ENCODE data around the gene KLF11. TPM values are rescaled to one million over a fixed set of nuclear protein-coding genes. Genes with fewer than 3 reads are reported as not detected.

Gene KLF11
- total RNA-seq, 1 experiment from 2014 or later: 6.9 TPM

DNA sequence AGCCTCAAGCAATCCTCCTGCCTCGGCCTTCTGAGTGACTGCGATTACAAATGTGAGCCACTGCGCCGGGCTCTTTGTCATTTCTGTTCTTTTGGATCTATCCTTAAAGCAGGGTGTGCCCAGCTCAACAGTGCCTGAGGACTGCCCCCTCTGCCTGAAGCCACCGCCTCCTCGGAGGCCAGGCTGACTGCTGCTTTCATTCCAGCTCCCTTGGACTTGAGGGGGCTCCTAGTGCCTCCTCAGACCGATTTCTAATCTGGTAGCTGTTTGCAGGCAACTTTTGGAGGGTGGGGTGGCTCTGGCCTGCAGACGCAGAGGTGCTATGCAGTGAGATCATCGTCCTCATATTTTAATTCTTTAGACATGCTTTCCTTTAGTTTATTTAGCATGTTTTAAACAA is 35.9 kb upstream of the KLF11 start:
- H3K4me3 Mint-ChIP-seq (ENCODE audit: low read depth, unreplicated experiment): no peak overlapping the region
- no peak overlapping the region for H3K27ac Mint-ChIP-seq (ENCODE audit: unreplicated experiment)
- H3K36me3 Mint-ChIP-seq (ENCODE audit: insufficient read depth, unreplicated experiment): no peaks in the 10 kb centered on the region
- no peak for DNase-seq
- TF ChIP-seq, protein P1, sequence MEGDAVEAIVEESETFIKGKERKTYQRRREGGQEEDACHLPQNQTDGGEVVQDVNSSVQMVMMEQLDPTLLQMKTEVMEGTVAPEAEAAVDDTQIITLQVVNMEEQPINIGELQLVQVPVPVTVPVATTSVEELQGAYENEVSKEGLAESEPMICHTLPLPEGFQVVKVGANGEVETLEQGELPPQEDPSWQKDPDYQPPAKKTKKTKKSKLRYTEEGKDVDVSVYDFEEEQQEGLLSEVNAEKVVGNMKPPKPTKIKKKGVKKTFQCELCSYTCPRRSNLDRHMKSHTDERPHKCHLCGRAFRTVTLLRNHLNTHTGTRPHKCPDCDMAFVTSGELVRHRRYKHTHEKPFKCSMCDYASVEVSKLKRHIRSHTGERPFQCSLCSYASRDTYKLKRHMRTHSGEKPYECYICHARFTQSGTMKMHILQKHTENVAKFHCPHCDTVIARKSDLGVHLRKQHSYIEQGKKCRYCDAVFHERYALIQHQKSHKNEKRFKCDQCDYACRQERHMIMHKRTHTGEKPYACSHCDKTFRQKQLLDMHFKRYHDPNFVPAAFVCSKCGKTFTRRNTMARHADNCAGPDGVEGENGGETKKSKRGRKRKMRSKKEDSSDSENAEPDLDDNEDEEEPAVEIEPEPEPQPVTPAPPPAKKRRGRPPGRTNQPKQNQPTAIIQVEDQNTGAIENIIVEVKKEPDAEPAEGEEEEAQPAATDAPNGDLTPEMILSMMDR (IDR thresholded peaks at IDR 0.05; ENCODE audit: unreplicated experiment): no peak
- H3K9me3 Mint-ChIP-seq (ENCODE audit: low read depth, unreplicated experiment): no peaks in the 10 kb centered on the region
- intact Hi-C loops (cut with micrococcal nuclease; ENCODE audit: unreplicated experiment): no loop called here
- BruUV-seq (replicated peaks): no TSS peak
- H3K4me1 Mint-ChIP-seq (ENCODE audit: low read depth, unreplicated experiment): no peaks in the 10 kb centered on the region
- H3K27me3 Mint-ChIP-seq (ENCODE audit: unreplicated experiment): no peaks in the 10 kb centered on the region
- CTCF ChIA-PET: no interaction called here

DNA sequence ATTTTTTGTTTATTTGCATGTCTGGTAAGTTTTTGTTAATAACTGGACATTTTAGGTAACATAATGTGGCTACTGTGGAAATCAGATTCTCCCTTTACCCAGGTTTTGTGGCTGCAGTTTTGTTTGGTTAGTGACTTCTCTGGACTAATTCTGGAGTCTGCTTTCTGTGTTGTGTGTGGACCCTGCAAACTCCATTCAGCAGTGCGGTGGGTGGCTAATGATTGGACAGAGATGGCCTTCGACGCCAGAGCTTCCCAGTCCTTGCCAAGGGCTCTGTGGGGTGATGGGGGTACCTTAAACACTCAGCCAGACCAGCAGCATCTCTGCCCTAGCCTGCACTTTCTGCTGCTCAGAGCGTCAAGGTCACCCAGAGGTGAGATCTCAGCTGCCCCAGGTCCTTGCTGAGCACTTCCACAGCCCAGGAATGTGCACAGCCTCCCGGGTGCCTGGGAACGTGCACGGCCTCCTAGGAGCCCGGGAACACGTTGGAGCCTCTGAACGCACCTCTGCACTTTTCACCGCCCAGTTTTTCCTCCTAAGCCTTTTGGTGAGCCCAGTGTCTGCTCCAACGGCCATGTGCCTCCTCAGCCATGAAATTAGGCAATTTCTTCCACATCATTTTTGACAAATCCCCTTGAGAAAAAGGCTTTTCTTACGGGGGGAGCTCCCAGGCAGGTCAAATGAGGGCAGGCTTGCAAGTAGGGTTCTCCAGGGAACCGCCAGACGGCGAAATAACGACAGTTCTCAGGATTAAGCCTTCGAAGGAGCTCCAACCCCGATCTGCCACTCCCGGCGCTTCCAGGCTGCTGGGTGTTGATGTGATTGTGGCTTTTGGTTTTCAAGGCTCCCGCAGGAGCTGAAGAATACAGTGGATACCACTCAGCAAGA is 35.2 kb upstream of the KLF11 start:
- no peaks in the 10 kb centered on the region for H3K36me3 Mint-ChIP-seq (ENCODE audit: insufficient read depth, unreplicated experiment)
- TF ChIP-seq, protein P1 (IDR thresholded peaks at IDR 0.05; ENCODE audit: unreplicated experiment): no peak
- intact Hi-C loops (cut with micrococcal nuclease; ENCODE audit: unreplicated experiment): no loop called here
- no peaks in the 10 kb centered on the region for H3K27me3 Mint-ChIP-seq (ENCODE audit: unreplicated experiment)
- no peak overlapping the region for H3K4me3 Mint-ChIP-seq (ENCODE audit: low read depth, unreplicated experiment)
- no peaks in the 10 kb centered on the region for H3K9me3 Mint-ChIP-seq (ENCODE audit: low read depth, unreplicated experiment)
- H3K27ac Mint-ChIP-seq (ENCODE audit: unreplicated experiment): no peak overlapping the region
- DNase-seq: no peak
- H3K4me1 Mint-ChIP-seq (ENCODE audit: low read depth, unreplicated experiment): no peaks in the 10 kb centered on the region
- CTCF ChIA-PET: no interaction called here
- no TSS peak for BruUV-seq (replicated peaks)

DNA sequence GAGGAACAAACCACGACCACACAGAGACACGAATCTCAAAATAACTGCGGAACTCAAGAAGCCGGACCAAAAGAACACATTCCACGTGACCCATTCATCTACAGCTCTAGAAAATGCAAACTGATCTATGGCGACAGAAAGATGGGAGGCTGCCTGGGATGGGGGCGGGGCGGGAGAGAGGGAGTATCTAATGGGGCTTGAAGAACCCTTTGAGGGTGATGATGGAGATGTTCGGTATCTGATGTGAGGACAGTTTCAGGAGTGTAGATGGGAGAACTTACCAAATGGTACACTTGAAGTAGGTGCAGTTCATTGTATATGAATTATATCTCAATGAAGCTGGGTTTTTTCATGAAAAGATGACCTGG is 34.6 kb upstream of the KLF11 start:
- CTCF ChIA-PET: no interaction called here
- Mint-ChIP-seq H3K36me3 (ENCODE audit: insufficient read depth, unreplicated experiment) (no peaks in the 10 kb centered on the region), H3K27ac (ENCODE audit: unreplicated experiment) (no peak overlapping the region), H3K9me3 (ENCODE audit: low read depth, unreplicated experiment) (no peaks in the 10 kb centered on the region), H3K4me3 (ENCODE audit: low read depth, unreplicated experiment) (no peak overlapping the region), H3K27me3 (ENCODE audit: unreplicated experiment) (no peaks in the 10 kb centered on the region), H3K4me1 (ENCODE audit: low read depth, unreplicated experiment) (no peaks in the 10 kb centered on the region)
- intact Hi-C loops (cut with micrococcal nuclease; ENCODE audit: unreplicated experiment): no loop called here
- BruUV-seq (replicated peaks): no TSS peak
- TF ChIP-seq, protein P1 (IDR thresholded peaks at IDR 0.05; ENCODE audit: unreplicated experiment): no peak
- no peak for DNase-seq

DNA sequence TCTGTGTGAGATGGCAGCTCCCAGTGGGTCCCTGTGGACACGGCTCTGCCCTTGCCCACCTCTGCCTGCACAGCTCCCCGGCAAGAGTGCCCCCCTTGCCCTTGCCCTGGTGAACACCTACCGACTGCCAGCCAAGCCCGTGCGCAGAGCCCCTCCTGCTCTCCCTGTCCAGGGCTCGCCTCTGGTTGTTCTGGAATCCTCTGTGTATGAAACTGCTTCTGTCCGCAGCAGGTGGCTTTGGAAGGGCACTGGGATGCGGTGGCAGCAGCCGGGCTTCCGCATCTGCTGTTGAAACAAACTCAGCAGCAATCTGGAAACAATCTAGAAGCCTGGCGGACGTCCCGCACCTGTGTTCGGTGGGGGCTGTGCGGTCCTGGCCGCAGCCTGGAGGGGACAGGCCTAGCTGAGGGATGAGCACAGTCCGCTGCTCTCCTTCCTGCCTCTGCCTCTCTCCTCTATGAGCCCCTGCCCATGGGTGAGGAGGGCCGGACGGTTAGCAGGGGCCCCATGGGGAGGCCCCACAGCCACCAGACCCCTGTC is 34.0 kb upstream of the KLF11 start:
- Mint-ChIP-seq H3K4me3 (ENCODE audit: low read depth, unreplicated experiment) (no peak overlapping the region), H3K9me3 (ENCODE audit: low read depth, unreplicated experiment) (no peaks in the 10 kb centered on the region)

More for the DNA sequence above, 34.0 kb upstream of the KLF11 start:
- Mint-ChIP-seq H3K27ac (ENCODE audit: unreplicated experiment) (no peak overlapping the region), H3K4me1 (ENCODE audit: low read depth, unreplicated experiment) (no peaks in the 10 kb centered on the region), H3K36me3 (ENCODE audit: insufficient read depth, unreplicated experiment) (no peaks in the 10 kb centered on the region), H3K27me3 (ENCODE audit: unreplicated experiment) (no peaks in the 10 kb centered on the region)
- intact Hi-C loops (cut with micrococcal nuclease; ENCODE audit: unreplicated experiment): no loop called here
- no TSS peak for BruUV-seq (replicated peaks)
- DNase-seq: no peak
- CTCF ChIA-PET: no interaction called here
- TF ChIP-seq, protein P1 (IDR thresholded peaks at IDR 0.05; ENCODE audit: unreplicated experiment): no peak

Measured in Calu3 (cell line).